GM13977 (cell line): Measurements from ENCODE around the gene REXO1.

ENCODE experiments used
- DNase-seq: peaks from one replicate; pipeline ENCODE4 v3.0.0; 2012; ENCODE audit warnings: low spot score
- CTCF ChIP-seq: IDR thresholded peaks from 2 replicates; pipeline ENCODE4 v1.5.1; 2012; ENCODE audit warnings: mild to moderate bottlenecking, control low read depth; ENCODE audit not compliant: insufficient read depth; ENCODE audit errors: extremely low read depth, missing control alignments
- in situ Hi-C: fragments of 300-500 bp; cut with MboI; formaldehyde crosslinking; loops from one replicate; pipeline ENCODE4 v1.12.0; 2022; ENCODE audit warnings: low sequenced_read_pairs, low pct_unique_long_range_greater_than_20kb, mixed read lengths, inconsistent platforms; ENCODE audit not compliant: unreplicated experiment

The REXO1 gene

GRCh38 chr19:1832046-1832663 is 16.1 kb downstream of the REXO1 start:
- DNase-seq = no peak

GRCh38 chr19:1830978-1831377 is 17.3 kb downstream of the REXO1 start:
- in situ Hi-C loops = no loop called here
- DNase-seq = no peak
- TF ChIP-seq CTCF = no peak

More at GRCh38 chr19:1832046-1832663, 16.1 kb downstream of the REXO1 start:
- in situ Hi-C loops = no loop called here
- TF ChIP-seq CTCF = no peak

- no peak for DNase-seq
- no peak for TF ChIP-seq CTCF
- in situ Hi-C loops = no loop called here
These were observed 17.7 kb downstream of the REXO1 start for GRCh38 chr19:1830568-1830967.

- DNase-seq = no peak
- TF ChIP-seq CTCF = no peak
- in situ Hi-C loops = no loop called here
These were observed 18.3 kb downstream of the REXO1 start for GRCh38 chr19:1829958-1830357.

GRCh38 chr19:1828279-1829238 is 19.7 kb downstream of the REXO1 start:
- in situ Hi-C loops = no loop called here
- no peak for TF ChIP-seq CTCF
- DNase-seq = no peak

- in situ Hi-C loops = no loop called here
- DNase-seq = no peak
- TF ChIP-seq CTCF = no peak
These were observed 20.6 kb downstream of the REXO1 start for GRCh38 chr19:1827566-1828278.
